ENCODE results near the gene NAP1L1. TPM values are rescaled to one million over a fixed set of nuclear protein-coding genes. Genes with fewer than 3 reads are reported as not detected.

The NAP1L1 gene
- total and polyA plus RNA-seq, 8 donors = 69.4 to 188 (median 110) TPM

DNA sequence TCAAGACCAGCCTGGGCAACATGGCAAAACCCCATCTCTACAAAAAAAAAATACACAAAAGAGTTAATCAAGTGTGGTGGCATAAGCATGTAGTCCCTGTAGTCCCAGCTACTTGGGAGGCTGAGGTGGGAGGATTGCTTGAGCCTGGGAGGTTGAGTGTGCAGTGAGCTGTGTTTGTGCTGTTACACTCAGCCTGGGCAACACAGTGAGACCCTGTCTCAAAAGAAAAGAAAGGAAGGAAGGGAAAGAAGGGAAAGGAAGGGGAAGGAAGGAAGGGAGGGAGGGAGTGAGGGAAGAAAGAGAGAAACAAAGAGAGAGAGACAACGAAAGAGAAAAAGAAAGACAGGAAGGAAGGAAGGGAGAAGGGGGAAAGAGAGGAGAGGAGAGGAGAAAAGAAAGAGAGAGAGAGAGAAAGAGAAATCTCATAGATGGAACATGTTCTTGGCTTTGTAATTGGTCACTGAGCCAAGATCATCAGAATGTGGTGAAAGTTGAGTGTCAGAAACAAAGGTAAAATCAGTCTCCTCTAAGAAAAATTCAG lies 26.8 kb upstream of the NAP1L1 start:
- Histone ChIP-seq H3K4me1 (no peaks in the 10 kb centered on the region), H3K36me3 (no peaks in the 10 kb centered on the region), H3K27ac (no peak overlapping the region), H3K4me3 (no peak overlapping the region), H3K27me3 (no peaks in the 10 kb centered on the region), H3K9me3 (no peaks in the 10 kb centered on the region)
- intact Hi-C loops (cut with DNase I) = no loop called here
- no CpG with 5 or more reads among the region's 1 CpG for WGBS, 2 donors
- ATAC-seq (no peak), DNase-seq (no peak), FAIRE-seq (no peak)
- TF ChIP-seq, protein P1, sequence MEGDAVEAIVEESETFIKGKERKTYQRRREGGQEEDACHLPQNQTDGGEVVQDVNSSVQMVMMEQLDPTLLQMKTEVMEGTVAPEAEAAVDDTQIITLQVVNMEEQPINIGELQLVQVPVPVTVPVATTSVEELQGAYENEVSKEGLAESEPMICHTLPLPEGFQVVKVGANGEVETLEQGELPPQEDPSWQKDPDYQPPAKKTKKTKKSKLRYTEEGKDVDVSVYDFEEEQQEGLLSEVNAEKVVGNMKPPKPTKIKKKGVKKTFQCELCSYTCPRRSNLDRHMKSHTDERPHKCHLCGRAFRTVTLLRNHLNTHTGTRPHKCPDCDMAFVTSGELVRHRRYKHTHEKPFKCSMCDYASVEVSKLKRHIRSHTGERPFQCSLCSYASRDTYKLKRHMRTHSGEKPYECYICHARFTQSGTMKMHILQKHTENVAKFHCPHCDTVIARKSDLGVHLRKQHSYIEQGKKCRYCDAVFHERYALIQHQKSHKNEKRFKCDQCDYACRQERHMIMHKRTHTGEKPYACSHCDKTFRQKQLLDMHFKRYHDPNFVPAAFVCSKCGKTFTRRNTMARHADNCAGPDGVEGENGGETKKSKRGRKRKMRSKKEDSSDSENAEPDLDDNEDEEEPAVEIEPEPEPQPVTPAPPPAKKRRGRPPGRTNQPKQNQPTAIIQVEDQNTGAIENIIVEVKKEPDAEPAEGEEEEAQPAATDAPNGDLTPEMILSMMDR (IDR thresholded peaks at IDR 0.05) = no peak

DNA sequence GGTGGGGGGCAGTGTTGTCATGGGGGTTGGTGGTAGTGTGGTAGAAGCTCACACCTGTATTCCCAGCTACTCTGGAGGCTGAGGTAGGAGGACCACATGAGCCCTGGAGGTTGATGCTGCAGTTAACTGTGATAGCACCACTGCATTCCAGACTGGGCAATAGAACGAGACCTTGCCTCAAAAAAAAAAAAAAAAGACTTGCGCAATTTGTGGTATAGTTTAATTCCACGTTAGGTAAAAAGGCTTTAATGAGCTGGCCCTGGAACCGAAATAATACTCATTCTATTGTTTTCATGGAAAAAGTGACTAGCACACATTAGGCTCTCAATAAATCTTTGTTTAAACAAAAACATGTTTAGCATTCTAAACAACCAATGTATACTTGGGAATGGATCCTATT lies 25.4 kb upstream of the NAP1L1 start:
- no peaks in the 10 kb centered on the region for H3K27me3 ChIP-seq
- H3K4me1 ChIP-seq = no peaks in the 10 kb centered on the region
- ATAC-seq = no peak
- no peak overlapping the region for H3K27ac ChIP-seq
- intact Hi-C loops (cut with DNase I) = no loop called here
- 78 to 90% methylated on average over 4 of the region's 4 CpGs for WGBS, 2 donors
- FAIRE-seq = no peak
- no peak overlapping the region for H3K4me3 ChIP-seq
- H3K9me3 ChIP-seq = no peaks in the 10 kb centered on the region
- no peak for DNase-seq
- TF ChIP-seq, protein P1 (IDR thresholded peaks at IDR 0.05) = no peak
- no peaks in the 10 kb centered on the region for H3K36me3 ChIP-seq

DNA sequence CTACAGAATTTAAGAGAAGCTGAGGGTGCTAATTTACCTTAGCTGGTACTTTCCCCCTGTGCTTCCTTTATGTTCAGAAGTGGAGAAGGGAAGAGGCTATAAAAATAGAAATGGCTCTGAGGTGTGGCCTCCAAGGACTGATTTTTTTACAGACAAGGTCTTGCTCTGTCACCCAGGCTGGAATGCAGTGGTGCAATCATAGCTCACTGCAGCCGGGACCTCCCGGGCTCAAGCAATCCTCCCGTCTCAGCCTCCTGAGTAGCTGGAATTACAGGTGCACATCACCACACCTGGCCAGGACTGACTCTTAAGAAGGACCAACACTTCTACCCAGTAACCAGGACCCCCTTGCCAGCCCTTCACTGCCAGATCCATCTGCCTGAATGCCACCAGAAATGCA lies 23.9 kb upstream of the NAP1L1 start:
- Histone ChIP-seq H3K4me3 (no peak overlapping the region), H3K27me3 (no peaks in the 10 kb centered on the region), H3K36me3 (no peaks in the 10 kb centered on the region), H3K9me3 (no peaks in the 10 kb centered on the region), H3K27ac (no peak overlapping the region), H3K4me1 (no peaks in the 10 kb centered on the region)
- TF ChIP-seq, protein P1 (IDR thresholded peaks at IDR 0.05) = no peak
- DNase-seq = no peak
- FAIRE-seq = no peak
- ATAC-seq = no peak
- WGBS, 2 donors = 77 to 93% methylated on average over 3 of the region's 3 CpGs
- intact Hi-C loops (cut with DNase I) = no loop called here

DNA sequence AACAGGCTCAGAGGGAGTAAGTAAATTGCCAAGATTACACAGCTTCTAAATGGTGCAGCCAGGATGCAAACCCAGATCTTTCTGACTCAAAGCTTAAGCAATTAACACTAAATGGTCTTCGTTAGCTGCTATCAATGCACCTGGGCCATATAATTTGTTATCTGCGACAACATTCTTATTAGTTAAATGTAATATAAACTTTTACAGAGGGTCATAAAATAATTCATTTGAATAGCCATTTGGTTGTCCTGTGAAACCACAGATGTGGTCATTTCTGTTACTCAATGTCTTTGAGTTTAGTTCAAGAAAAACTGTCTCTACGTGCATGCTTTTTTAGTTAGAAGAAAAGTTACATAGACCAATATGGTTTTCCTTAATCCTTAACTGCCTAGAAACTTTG lies 22.1 kb upstream of the NAP1L1 start:
- DNase-seq = no peak
- H3K4me3 ChIP-seq = no peak overlapping the region
- ATAC-seq = no peak
- no peak overlapping the region for H3K27ac ChIP-seq
- H3K36me3 ChIP-seq = no peaks in the 10 kb centered on the region
- intact Hi-C loops (cut with DNase I) = no loop called here
- TF ChIP-seq, protein P1 (IDR thresholded peaks at IDR 0.05) = no peak
- no peaks in the 10 kb centered on the region for H3K27me3 ChIP-seq
- no peak for FAIRE-seq
- WGBS, 2 donors = 37 to 39% methylated on average over 3 of the region's 3 CpGs
- no peaks in the 10 kb centered on the region for H3K4me1 ChIP-seq
- no peaks in the 10 kb centered on the region for H3K9me3 ChIP-seq

DNA sequence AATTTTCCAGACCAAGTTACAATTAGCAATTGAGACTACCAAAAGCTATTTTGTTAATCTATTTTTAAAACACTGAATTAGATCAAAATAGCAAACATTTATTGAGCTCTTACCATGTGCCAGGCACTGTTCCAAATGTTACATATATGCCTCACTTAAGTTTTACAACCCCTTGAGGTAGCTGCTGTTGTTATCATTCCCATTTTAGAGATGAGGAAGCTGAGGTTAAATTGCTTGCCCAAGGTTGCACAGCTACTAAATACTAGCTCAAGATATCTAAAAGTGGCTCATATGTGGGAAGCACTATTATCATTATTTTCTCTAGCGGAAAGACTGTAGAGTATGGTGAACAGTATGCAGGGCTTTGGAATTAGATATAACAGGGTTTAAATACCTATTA lies 19.5 kb upstream of the NAP1L1 start:
- 94 to 100% methylated on average over 1 of the region's 1 CpG for WGBS, 2 donors
- H3K36me3 ChIP-seq = no peaks in the 10 kb centered on the region
- no peaks in the 10 kb centered on the region for H3K9me3 ChIP-seq
- no peak overlapping the region for H3K4me3 ChIP-seq
- no peaks in the 10 kb centered on the region for H3K4me1 ChIP-seq
- intact Hi-C loops (cut with DNase I) = no loop called here
- TF ChIP-seq, protein P1 (IDR thresholded peaks at IDR 0.05) = no peak
- H3K27ac ChIP-seq = no peak overlapping the region
- FAIRE-seq (no peak), ATAC-seq (no peak), DNase-seq (no peak)
- no peaks in the 10 kb centered on the region for H3K27me3 ChIP-seq

Data from pancreas (tissue), 10 donors.